GM13976 (cell line): ENCODE data around the gene FOXK1.

ENCODE experiments used
- DNase-seq: peaks from one replicate; pipeline ENCODE4 v3.0.0; 2012; ENCODE audit warnings: low spot score
- in situ Hi-C: fragments of 300-500 bp; cut with MboI; formaldehyde crosslinking; loops from one replicate; pipeline ENCODE4 v1.12.0; 2022; ENCODE audit warnings: low sequenced_read_pairs, mixed read lengths, inconsistent platforms; ENCODE audit not compliant: unreplicated experiment
- TF ChIP-seq, protein P1 (sequence below): IDR thresholded peaks from 2 replicates; pipeline ENCODE4 v1.5.1; 2012; ENCODE audit warnings: borderline replicate concordance, mild to moderate bottlenecking; ENCODE audit not compliant: insufficient read depth; ENCODE audit errors: extremely low read depth, missing control alignments, control extremely low read depth

Gene FOXK1

DNA sequence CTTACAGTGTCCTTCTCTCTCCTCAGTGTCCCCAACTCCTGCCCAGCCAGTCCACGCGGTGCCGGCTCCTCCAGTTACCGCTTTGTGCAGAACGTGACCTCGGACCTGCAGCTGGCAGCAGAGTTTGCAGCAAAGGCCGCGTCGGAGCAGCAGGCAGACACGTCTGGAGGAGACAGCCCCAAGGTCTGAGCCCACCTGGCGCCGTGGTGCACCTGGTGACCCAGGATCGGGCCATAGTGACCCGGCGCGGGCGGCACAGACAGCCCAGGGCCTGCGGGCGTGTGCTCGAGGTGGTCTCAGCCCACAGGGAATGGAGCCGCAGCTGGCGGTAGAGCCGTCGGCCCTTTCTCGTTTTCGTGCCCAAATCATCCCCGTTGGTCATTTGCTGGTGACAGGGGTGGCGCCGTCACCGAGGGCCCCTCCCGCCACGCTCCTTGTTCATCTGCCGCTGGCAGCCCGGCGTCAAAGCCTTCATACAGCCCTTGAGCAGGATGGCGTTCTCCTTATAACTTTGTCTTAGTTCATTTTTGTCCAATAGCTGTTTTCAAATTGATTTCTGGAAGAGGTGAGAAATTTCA is 72.4 kb downstream of the FOXK1 start:
- no peak for DNase-seq
- in situ Hi-C loops, result loop anchor here (25.0 kb wide), 1 partner anchor 142 kb away; no protein-coding TSS in a partner anchor

DNA sequence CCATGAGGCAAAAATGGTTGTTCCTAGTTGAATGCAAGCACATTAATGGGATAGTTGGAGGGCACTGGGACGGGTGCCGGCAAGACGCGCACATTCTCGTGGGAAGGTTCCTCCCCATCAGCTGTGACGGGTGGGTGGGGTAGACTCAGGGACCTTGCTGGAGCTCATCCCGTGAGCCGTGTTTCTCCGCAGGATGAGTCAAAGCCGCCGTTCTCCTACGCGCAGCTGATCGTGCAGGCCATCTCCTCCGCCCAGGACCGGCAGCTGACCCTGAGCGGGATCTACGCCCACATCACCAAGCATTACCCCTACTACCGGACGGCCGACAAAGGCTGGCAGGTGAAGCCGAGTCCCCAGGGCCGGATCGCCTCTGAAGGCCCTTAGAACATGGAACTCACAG is 73.0 kb downstream of the FOXK1 start:
- DNase-seq, result no peak
- in situ Hi-C loops, result loop anchor here (25.0 kb wide), 1 partner anchor 143 kb away; no protein-coding TSS in a partner anchor
- TF ChIP-seq, protein P1, sequence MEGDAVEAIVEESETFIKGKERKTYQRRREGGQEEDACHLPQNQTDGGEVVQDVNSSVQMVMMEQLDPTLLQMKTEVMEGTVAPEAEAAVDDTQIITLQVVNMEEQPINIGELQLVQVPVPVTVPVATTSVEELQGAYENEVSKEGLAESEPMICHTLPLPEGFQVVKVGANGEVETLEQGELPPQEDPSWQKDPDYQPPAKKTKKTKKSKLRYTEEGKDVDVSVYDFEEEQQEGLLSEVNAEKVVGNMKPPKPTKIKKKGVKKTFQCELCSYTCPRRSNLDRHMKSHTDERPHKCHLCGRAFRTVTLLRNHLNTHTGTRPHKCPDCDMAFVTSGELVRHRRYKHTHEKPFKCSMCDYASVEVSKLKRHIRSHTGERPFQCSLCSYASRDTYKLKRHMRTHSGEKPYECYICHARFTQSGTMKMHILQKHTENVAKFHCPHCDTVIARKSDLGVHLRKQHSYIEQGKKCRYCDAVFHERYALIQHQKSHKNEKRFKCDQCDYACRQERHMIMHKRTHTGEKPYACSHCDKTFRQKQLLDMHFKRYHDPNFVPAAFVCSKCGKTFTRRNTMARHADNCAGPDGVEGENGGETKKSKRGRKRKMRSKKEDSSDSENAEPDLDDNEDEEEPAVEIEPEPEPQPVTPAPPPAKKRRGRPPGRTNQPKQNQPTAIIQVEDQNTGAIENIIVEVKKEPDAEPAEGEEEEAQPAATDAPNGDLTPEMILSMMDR, result no peak

More for the DNA sequence above, 72.4 kb downstream of the FOXK1 start:
- TF ChIP-seq, protein P1, result no peak

DNA sequence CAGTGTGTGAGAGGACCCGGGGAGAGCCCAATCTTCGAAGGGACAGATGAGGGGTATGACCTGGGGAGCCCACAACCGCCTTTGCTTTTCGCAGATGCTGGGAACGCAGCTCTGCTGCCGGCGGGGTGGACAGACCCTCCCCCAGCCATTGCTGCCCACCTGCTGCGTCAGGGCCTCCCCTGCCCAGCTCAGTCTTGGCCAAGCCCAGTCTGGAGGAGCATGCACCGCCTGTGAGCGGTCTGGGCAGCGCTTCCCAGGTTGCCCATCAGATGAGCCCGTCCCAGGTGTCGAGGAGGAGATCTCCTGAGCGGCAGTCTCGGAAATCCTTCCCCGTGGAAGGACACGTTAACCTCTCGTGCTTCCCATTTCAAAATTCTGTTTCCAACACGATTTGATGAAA is 76.0 kb downstream of the FOXK1 start:
- no peak for DNase-seq
- in situ Hi-C loops, result loop anchor here (25.0 kb wide), 1 partner anchor 146 kb away; no protein-coding TSS in a partner anchor
- TF ChIP-seq, protein P1, result no peak

DNA sequence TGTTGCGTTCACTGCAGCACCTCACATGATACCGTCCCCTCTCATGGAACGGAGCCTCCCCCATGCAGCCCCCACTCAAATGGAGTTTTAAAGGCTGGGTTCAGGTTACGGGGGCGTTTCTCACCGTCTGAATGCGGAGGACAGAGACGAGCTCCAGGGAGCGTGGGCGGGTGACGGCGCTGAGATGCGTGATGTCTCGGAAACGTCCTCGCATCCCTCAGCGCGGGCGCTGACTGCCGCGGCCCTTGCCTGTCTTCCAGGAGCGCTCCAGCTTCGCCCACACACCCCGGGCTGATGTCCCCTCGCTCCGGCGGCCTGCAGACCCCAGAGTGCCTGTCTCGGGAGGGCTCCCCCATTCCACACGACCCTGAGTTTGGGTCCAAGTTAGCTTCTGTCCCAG is 76.7 kb downstream of the FOXK1 start:
- no peak for DNase-seq
- TF ChIP-seq, protein P1, result no peak
- in situ Hi-C loops, result loop anchor here (25.0 kb wide), 1 partner anchor 146 kb away; no protein-coding TSS in a partner anchor

DNA sequence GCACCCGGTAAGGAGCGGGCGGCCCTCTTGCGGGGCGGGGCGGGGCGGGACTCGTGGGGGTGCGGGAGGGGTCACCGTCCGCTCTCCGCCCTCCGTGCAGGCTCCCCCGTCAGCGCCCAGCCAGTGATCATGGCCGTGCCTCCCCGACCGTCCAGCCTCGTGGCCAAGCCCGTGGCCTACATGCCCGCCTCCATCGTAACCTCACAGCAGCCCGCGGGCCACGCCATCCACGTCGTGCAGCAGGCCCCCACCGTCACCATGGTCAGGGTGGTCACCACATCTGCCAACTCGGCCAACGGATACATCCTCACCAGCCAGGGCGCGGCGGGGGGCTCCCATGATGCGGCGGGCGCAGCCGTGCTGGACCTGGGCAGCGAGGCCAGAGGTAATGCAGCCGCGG is 77.1 kb downstream of the FOXK1 start:
- TF ChIP-seq, protein P1, result no peak
- in situ Hi-C loops, result loop anchor here (25.0 kb wide), 1 partner anchor 147 kb away; no protein-coding TSS in a partner anchor
- no peak for DNase-seq

DNA sequence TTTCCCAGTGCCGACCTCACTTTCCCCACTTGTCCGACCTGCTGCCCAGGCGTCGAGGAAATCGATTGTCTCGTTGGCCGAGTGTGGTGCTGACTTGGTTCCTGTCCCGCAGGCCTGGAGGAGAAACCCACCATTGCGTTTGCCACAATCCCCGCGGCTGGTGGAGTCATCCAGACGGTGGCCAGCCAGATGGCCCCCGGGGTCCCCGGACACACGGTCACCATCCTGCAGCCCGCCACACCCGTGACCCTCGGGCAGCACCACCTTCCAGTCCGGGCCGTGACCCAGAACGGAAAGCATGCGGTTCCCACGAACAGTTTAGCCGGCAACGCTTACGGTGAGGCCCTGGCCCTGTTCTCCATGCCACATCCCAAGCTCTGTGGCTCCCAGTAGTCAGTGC is 78.9 kb downstream of the FOXK1 start:
- TF ChIP-seq, protein P1, result no peak
- in situ Hi-C loops, result loop anchor here (25.0 kb wide), 1 partner anchor 149 kb away; no protein-coding TSS in a partner anchor
- DNase-seq, result no peak
